NB4 (cell line): ENCODE results near the gene IWS1.

ENCODE experiments used
- POLR2A ChIP-seq: IDR thresholded peaks from 2 replicates; pipeline ENCODE4 v1.6.1; 2011; ENCODE audit warnings: mild to moderate bottlenecking; ENCODE audit not compliant: insufficient read length; ENCODE audit errors: extremely low read depth
- TF ChIP-seq, protein P1 (sequence below): IDR thresholded peaks from one replicate; pipeline ENCODE4 v1.5.1; 2012; ENCODE audit warnings: low read depth, low read length
- TF ChIP-seq, protein P2 (sequence below): IDR thresholded peaks from 2 replicates; pipeline ENCODE4 v1.6.1; 2011; ENCODE audit warnings: low read depth, low read length

DNA sequence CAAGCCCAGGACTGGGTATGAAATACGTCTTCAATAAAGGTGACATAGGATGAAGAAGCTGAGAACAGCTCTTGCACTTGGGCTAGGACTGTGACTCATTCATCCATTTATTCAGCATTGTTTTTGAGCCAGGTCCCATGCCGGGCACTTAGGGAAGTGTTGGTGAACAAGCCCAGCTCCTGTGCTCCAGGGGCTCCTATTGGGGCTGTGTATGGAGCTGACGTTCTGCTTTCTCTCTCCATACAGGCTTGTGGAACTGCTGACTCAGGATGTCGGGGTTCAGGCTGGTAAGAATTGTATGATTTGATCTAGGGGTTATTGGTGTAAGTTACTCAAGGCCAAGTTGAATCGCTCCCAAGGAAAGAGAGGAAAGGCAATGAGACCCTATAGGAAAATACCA lies 33.2 kb upstream of the IWS1 start:
- TF ChIP-seq, protein P1, sequence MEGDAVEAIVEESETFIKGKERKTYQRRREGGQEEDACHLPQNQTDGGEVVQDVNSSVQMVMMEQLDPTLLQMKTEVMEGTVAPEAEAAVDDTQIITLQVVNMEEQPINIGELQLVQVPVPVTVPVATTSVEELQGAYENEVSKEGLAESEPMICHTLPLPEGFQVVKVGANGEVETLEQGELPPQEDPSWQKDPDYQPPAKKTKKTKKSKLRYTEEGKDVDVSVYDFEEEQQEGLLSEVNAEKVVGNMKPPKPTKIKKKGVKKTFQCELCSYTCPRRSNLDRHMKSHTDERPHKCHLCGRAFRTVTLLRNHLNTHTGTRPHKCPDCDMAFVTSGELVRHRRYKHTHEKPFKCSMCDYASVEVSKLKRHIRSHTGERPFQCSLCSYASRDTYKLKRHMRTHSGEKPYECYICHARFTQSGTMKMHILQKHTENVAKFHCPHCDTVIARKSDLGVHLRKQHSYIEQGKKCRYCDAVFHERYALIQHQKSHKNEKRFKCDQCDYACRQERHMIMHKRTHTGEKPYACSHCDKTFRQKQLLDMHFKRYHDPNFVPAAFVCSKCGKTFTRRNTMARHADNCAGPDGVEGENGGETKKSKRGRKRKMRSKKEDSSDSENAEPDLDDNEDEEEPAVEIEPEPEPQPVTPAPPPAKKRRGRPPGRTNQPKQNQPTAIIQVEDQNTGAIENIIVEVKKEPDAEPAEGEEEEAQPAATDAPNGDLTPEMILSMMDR, result no peak
- TF ChIP-seq, protein P2, sequence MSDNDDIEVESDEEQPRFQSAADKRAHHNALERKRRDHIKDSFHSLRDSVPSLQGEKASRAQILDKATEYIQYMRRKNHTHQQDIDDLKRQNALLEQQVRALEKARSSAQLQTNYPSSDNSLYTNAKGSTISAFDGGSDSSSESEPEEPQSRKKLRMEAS, result no peak
- TF ChIP-seq POLR2A, result no peak
